Hepatic stellate cell (primary cell): Measurements from ENCODE around the gene GPR142.

Experiments
- DNase-seq: peaks from one replicate; pipeline ENCODE4 v3.0.0; 2011; ENCODE audit warnings: low spot score

The GPR142 gene

GRCh38 chr17:74367206-74367605 is at the start of gene GPR142:
Gene GPR142, plus strand, starts transcription at chr17:74367506. Its CDS starts 2,035 bp downstream, at chr17:74369541.
- DNase-seq = no peak

- no peak for DNase-seq
Observed at GRCh38 chr17:74318391-74318790, 48.9 kb upstream of the GPR142 start.

- DNase-seq = no peak
Observed at GRCh38 chr17:74324521-74324920, 42.8 kb upstream of the GPR142 start.

- DNase-seq = no peak
Observed at GRCh38 chr17:74325376-74325742, 41.9 kb upstream of the GPR142 start.

GRCh38 chr17:74325743-74326379 is 41.4 kb upstream of the GPR142 start, which contains the start of gene KIF19:
Gene KIF19, plus strand, starts transcription at chr17:74326226. Its CDS starts 124 bp downstream, at chr17:74326350.
- no peak for DNase-seq

- DNase-seq = no peak
Observed at GRCh38 chr17:74326506-74326905, 40.8 kb upstream of the GPR142 start.

GRCh38 chr17:74328487-74328886 is 38.8 kb upstream of the GPR142 start:
- no peak for DNase-seq

GRCh38 chr17:74329378-74329777 is 37.9 kb upstream of the GPR142 start:
- DNase-seq = no peak

GRCh38 chr17:74330446-74330845 is 36.9 kb upstream of the GPR142 start:
- DNase-seq = no peak

- DNase-seq = no peak
Observed at GRCh38 chr17:74332017-74332650, 35.2 kb upstream of the GPR142 start.

GRCh38 chr17:74332763-74333283 is 34.5 kb upstream of the GPR142 start:
- DNase-seq = no peak

GRCh38 chr17:74334393-74335039 is 32.8 kb upstream of the GPR142 start:
- no peak for DNase-seq

GRCh38 chr17:74335529-74336062 is 31.7 kb upstream of the GPR142 start:
- DNase-seq = no peak

- DNase-seq = no peak
Observed at GRCh38 chr17:74336307-74336706, 31.0 kb upstream of the GPR142 start.

- DNase-seq = no peak
Observed at GRCh38 chr17:74337834-74338500, 29.3 kb upstream of the GPR142 start.

- DNase-seq = no peak
Observed at GRCh38 chr17:74339537-74340195, 27.6 kb upstream of the GPR142 start.

- DNase-seq = no peak
Observed at GRCh38 chr17:74340470-74341023, 26.8 kb upstream of the GPR142 start.

- no peak for DNase-seq
Observed at GRCh38 chr17:74342224-74342623, 25.1 kb upstream of the GPR142 start.

GRCh38 chr17:74343121-74343520 is 24.2 kb upstream of the GPR142 start:
- no peak for DNase-seq

GRCh38 chr17:74343526-74344284 is 23.6 kb upstream of the GPR142 start:
- DNase-seq = no peak

GRCh38 chr17:74344658-74345057 is 22.6 kb upstream of the GPR142 start:
- DNase-seq = no peak
